H1 (cell line): ENCODE data around the gene NRXN2. TPM values are rescaled to one million over a fixed set of nuclear protein-coding genes. Genes with fewer than 3 reads are reported as not detected.
A peak's percentile ranks its signal among the peaks of the same experiment; 100 is the strongest.

Experiments
- CTCF ChIA-PET: fragments of 300-600 bp; sonication (Branson Sonifier 250); formaldehyde crosslinking; loops from one replicate; lab custom pipeline; 2021; ENCODE audit not compliant: partially characterized antibody; lab: Charles Lee
- POLR2A ChIA-PET: fragments of 300-600 bp; sonication (Branson Sonifier 250); formaldehyde crosslinking; loops from one replicate; lab custom pipeline; 2021; ENCODE audit warnings: inconsistent platforms; ENCODE audit not compliant: partially characterized antibody; lab: Charles Lee
- DNase-seq, 2 experiments: peaks; one replicate each; pipeline versions ENCODE4 v3.0.0 to v3.0.0-alpha.2; 2010 to 2022; ENCODE audit warnings: low spot score in 2 of 2, low read depth in 1 of 2, mixed read lengths in 1 of 2
- FAIRE-seq: peaks from 2 replicates; lab custom pipeline; 2011; peaks lifted over from hg19 to GRCh38; lab: Jason Lieb, UNC
- H2AFZ ChIP-seq: 2 replicates; pipeline ENCODE4 v1.8.1; 2012; ENCODE audit warnings: low read length, inconsistent platforms
- H2AK5ac ChIP-seq: 2 replicates; pipeline ENCODE4 v1.6.1; 2013; ENCODE audit warnings: low read depth, low read length
- H2BK120ac ChIP-seq: replicated peaks from 2 replicates; pipeline ENCODE3; 2013; ENCODE audit warnings: low read depth, low read length, inconsistent platforms
- H2BK12ac ChIP-seq: 2 replicates; pipeline ENCODE4 v1.6.1; 2013; ENCODE audit warnings: low read depth, low read length
- H2BK15ac ChIP-seq: 2 replicates; pipeline ENCODE4 v1.6.1; 2013; ENCODE audit warnings: low read length
- H2BK20ac ChIP-seq: 2 replicates; pipeline ENCODE4 v1.6.1; 2013; ENCODE audit warnings: low read length
- H2BK5ac ChIP-seq: 2 replicates; pipeline ENCODE4 v1.6.1; 2013; ENCODE audit warnings: low read depth, low read length
- H3K14ac ChIP-seq: 2 replicates; pipeline ENCODE4 v1.6.1; 2013; ENCODE audit warnings: inconsistent platforms; ENCODE audit not compliant: insufficient read length
- H3K18ac ChIP-seq: 2 replicates; pipeline ENCODE4 v1.6.1; 2013; ENCODE audit warnings: low read length; ENCODE audit errors: extremely low read depth
- H3K23ac ChIP-seq: 2 replicates; pipeline ENCODE4 v1.6.1; 2013; ENCODE audit warnings: inconsistent platforms; ENCODE audit not compliant: insufficient read length
- H3K23me2 ChIP-seq: 2 replicates; pipeline ENCODE4 v1.6.1; 2013; ENCODE audit warnings: low read depth, low read length
- H3K27ac ChIP-seq: 2 replicates; pipeline ENCODE4 v1.6.1; 2011; ENCODE audit warnings: low read depth, low read length, inconsistent platforms
- H3K27me3 ChIP-seq, 4 experiments: replicated peaks in 1 of 4; 1 replicate in 1 of 4; 2 replicates in 3 of 4; pipeline versions ENCODE4 v1.6.1 to v1.8.1; 2011 to 2013; ENCODE audit warnings: low read length in 3 of 4, mild to moderate bottlenecking in 3 of 4, inconsistent platforms in 2 of 4, mixed read lengths in 2 of 4, moderate library complexity in 1 of 4; ENCODE audit not compliant: control insufficient read depth in 3 of 4, insufficient read depth in 3 of 4; ENCODE audit errors: extremely low read depth in 1 of 4
- H3K36me3 ChIP-seq, 4 experiments: 2 replicates each; pipeline versions ENCODE4 v1.6.1 to v1.8.1; 2011 to 2013; ENCODE audit warnings: mild to moderate bottlenecking in 4 of 4, low read length in 3 of 4, moderate library complexity in 2 of 4, control low read depth in 1 of 4, inconsistent platforms in 1 of 4; ENCODE audit not compliant: insufficient read depth in 4 of 4, control insufficient read depth in 2 of 4
- H3K4ac ChIP-seq: replicated peaks from 2 replicates; pipeline ENCODE3; 2013; ENCODE audit warnings: low read length, low read depth, mixed read lengths, inconsistent platforms; ENCODE audit not compliant: insufficient read length
- H3K4me1 ChIP-seq, 4 experiments: replicated peaks in 1 of 4; 1 replicate in 1 of 4; 2 replicates in 3 of 4; pipeline versions ENCODE4 v1.6.1 to v1.8.1; 2011 to 2013; ENCODE audit warnings: low read length in 3 of 4, inconsistent platforms in 2 of 4, mixed read lengths in 1 of 4; ENCODE audit not compliant: insufficient read depth in 4 of 4, control insufficient read depth in 3 of 4
- H3K4me2 ChIP-seq, 2 experiments: 2 replicates each; pipeline versions ENCODE4 v1.6.1 to v1.8.1; 2011 to 2013; ENCODE audit warnings: low read depth in 2 of 2, low read length in 2 of 2, control low read depth in 1 of 2, inconsistent platforms in 1 of 2, mild to moderate bottlenecking in 1 of 2; ENCODE audit not compliant: insufficient read depth in 1 of 2
- H3K4me3 ChIP-seq, 4 experiments: fragments of 200-600, 300-600 bp in 1 of 4; sonication (generic), shearing (Covaris generic), sonication (Bioruptor Twin) in 1 of 4; 2 replicates each; pipeline versions ENCODE4 v1.5.1 to v1.8.1; 2011 to 2016; ENCODE audit warnings: low read length in 4 of 4, low read depth in 3 of 4, control low read depth in 2 of 4, inconsistent platforms in 2 of 4, mild to moderate bottlenecking in 2 of 4, mixed read lengths in 1 of 4, moderate library complexity in 1 of 4; ENCODE audit not compliant: insufficient read depth in 2 of 4; ENCODE audit errors: extremely low read depth in 1 of 4
- H3K56ac ChIP-seq: replicated peaks from 2 replicates; pipeline ENCODE3; 2013; ENCODE audit warnings: low read depth, mild to moderate bottlenecking, mixed read lengths, low read length, inconsistent platforms; ENCODE audit not compliant: insufficient read length
- H3K79me1 ChIP-seq: 2 replicates; pipeline ENCODE4 v1.6.1; 2013; ENCODE audit warnings: low read depth, low read length, control low read depth
- H3K79me2 ChIP-seq, 2 experiments: 2 replicates each; pipeline versions ENCODE4 v1.6.1 to v1.8.1; 2012 to 2013; ENCODE audit warnings: low read length in 2 of 2, mild to moderate bottlenecking in 2 of 2, inconsistent platforms in 1 of 2; ENCODE audit not compliant: insufficient read depth in 2 of 2, control insufficient read depth in 1 of 2
- H3K9ac ChIP-seq, 4 experiments: replicated peaks in 1 of 4; 1 replicate in 1 of 4; 2 replicates in 3 of 4; pipeline versions ENCODE4 v1.6.1 to v1.8.1; 2011 to 2013; ENCODE audit warnings: low read depth in 3 of 4, low read length in 3 of 4, control low read depth in 2 of 4, mild to moderate bottlenecking in 2 of 4, moderate library complexity in 2 of 4, inconsistent platforms in 1 of 4; ENCODE audit errors: extremely low read depth in 1 of 4
- H3K9me3 ChIP-seq, 2 experiments: 2 replicates each; pipeline versions ENCODE4 v1.6.1 to v1.8.1; 2012 to 2013; ENCODE audit warnings: mild to moderate bottlenecking in 2 of 2, moderate library complexity in 2 of 2, control low read depth in 1 of 2, inconsistent platforms in 1 of 2, low read depth in 1 of 2, low read length in 1 of 2, mixed read lengths in 1 of 2; ENCODE audit not compliant: insufficient read depth in 2 of 2
- H4K20me1 ChIP-seq, 2 experiments: replicated peaks in 1 of 2; 2 replicates each; pipeline versions ENCODE3 to v1.8.1; 2011 to 2013; ENCODE audit warnings: inconsistent platforms in 2 of 2, low read length in 2 of 2, mild to moderate bottlenecking in 1 of 2; ENCODE audit not compliant: insufficient read depth in 2 of 2, control insufficient read depth in 1 of 2
- H4K5ac ChIP-seq: 2 replicates; pipeline ENCODE4 v1.6.1; 2013; ENCODE audit warnings: low read length, low read depth, mixed read lengths, inconsistent platforms; ENCODE audit not compliant: insufficient read length
- H4K8ac ChIP-seq: 2 replicates; pipeline ENCODE4 v1.8.0; 2013; ENCODE audit warnings: mild to moderate bottlenecking, moderate library complexity, low read length, inconsistent platforms; ENCODE audit not compliant: insufficient read depth; ENCODE audit errors: extremely low read depth
- H4K91ac ChIP-seq: replicated peaks from 2 replicates; pipeline ENCODE3; 2013; ENCODE audit warnings: low read length, mixed read lengths, inconsistent platforms; ENCODE audit not compliant: insufficient read length
- CTBP2 ChIP-seq: IDR thresholded peaks from 2 replicates; pipeline ENCODE4 v1.7.0; 2011; ENCODE audit warnings: borderline replicate concordance, mild to moderate bottlenecking, moderate library complexity, mixed read lengths, low read length; ENCODE audit not compliant: insufficient read depth, insufficient read length
- HDAC6 ChIP-seq: IDR thresholded peaks from one replicate; pipeline ENCODE4 v1.7.1; 2012; ENCODE audit warnings: low read depth, mild to moderate bottlenecking, inconsistent platforms, low read length, moderate library complexity
- JUND ChIP-seq: IDR thresholded peaks from 2 replicates; pipeline ENCODE4 v1.6.1; 2011; ENCODE audit warnings: mild to moderate bottlenecking, improper control_type of control experiment, low read length
- KDM1A ChIP-seq: fragments of 200-600, 300-600 bp; sonication (generic); IDR thresholded peaks from 2 replicates; pipeline ENCODE4 v1.7.1; 2016; ENCODE audit warnings: mild to moderate bottlenecking, low read length, borderline replicate concordance
- MAFK ChIP-seq: IDR thresholded peaks from 2 replicates; pipeline ENCODE4 v1.6.1; 2012; ENCODE audit warnings: low read depth, mild to moderate bottlenecking, improper control_type of control experiment, low read length
- RNF2 ChIP-seq: fragments of 200-900, 300-1000 bp; sonication (generic); IDR thresholded peaks from 2 replicates; pipeline ENCODE4 v1.7.1; 2016; ENCODE audit warnings: borderline replicate concordance, low read depth, mild to moderate bottlenecking, antibody characterized with exemption, low read length; ENCODE audit not compliant: poor library complexity, severe bottlenecking; ENCODE audit errors: missing control alignments
- SIX5 ChIP-seq: IDR thresholded peaks from 2 replicates; pipeline ENCODE4 v1.6.1; 2011; ENCODE audit warnings: mild to moderate bottlenecking, low read depth, low read length
- TEAD4 ChIP-seq: IDR thresholded peaks from 2 replicates; pipeline ENCODE4 v1.6.1; 2012; ENCODE audit warnings: low read depth, low read length, inconsistent platforms, mixed read lengths
- WGBS, 2 experiments: shearing (Covaris generic) in 1 of 2; methylation state at CpG; one replicate each; pipeline versions ENCODE4 v1.1.6 to v1.1.7; 2013 to 2015; ENCODE audit warnings: low lambda C conversion rate in 2 of 2, mixed read lengths in 2 of 2, inconsistent platforms in 1 of 2, low coverage in 1 of 2, missing lambda C conversion rate in 1 of 2; ENCODE audit not compliant: insufficient replicate concordance in 2 of 2, insufficient coverage in 1 of 2, insufficient read length in 1 of 2; ENCODE audit errors: extremely low coverage in 1 of 2, missing lambda C conversion rate in 1 of 2; 5-methylcytosine and 5-hydroxymethylcytosine counted together
- polyA plus RNA-seq, 7 experiments: library from polyadenylated mRNA; depleted of rRNA in 3 of 7; stranded (reverse) in 5 of 7; unstranded in 2 of 7; fragments of >200 nt in 5 of 7; fragments of 200-250 nt in 2 of 7; gene quantifications; 1 replicate in 5 of 7; 2 replicates in 1 of 7; 4 replicates in 1 of 7; pipeline versions ENCODE4 v1.2.1 to v1.2.3, GENCODE V29; 2011 to 2013; ENCODE audit warnings: missing spikeins in 2 of 7, mixed read lengths in 2 of 7
- total RNA-seq: library from RNA; stranded (reverse); fragmentation: NEBNext Ultra II Directional; extraction: Animal tissue kit (Norgen Biotek cat#: 25700); gene quantifications from 2 replicates; pipeline ENCODE4 v1.2.1, GENCODE V29; 2021
- TF ChIP-seq, protein P1 (sequence below): IDR thresholded peaks from 2 replicates; pipeline ENCODE4 v1.6.1; 2011; ENCODE audit warnings: low read depth, mild to moderate bottlenecking, low read length; ENCODE audit not compliant: insufficient read depth
- TF ChIP-seq, protein P2 (sequence below): IDR thresholded peaks from 2 replicates; pipeline ENCODE4 v1.6.1; 2012; ENCODE audit warnings: inconsistent platforms
- TF ChIP-seq, protein P3 (sequence below): IDR thresholded peaks from 2 replicates; pipeline ENCODE4 v1.6.1; 2011; ENCODE audit warnings: low read length, improper control_type of control experiment

The NRXN2 gene
- total and polyA plus RNA-seq, 2 of the 8 experiments (the other 6 are each of a cell fraction or from before 2014, with no cell fraction given), result 1.3 to 11.5 TPM

DNA sequence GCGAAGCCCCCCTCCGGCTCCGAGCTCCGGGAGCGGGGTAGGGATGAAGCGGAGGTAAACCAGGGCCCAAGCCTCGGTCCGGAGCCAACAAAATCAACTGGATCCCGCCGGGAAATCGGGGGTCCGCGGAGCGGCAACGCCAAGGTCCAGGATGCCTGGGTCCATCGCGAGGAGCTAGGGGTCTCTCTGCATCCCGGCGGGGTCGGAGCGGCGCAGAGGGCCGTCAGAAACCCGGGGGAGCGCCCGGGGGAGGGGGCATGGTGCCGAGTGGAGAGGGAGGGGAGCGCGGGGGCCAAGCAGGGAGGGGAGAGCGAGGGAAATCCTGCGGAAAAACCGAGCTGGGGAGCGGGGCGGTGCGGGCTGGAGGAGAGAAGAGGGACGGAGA lies 80.1 kb downstream of the NRXN2 start:
- Histone ChIP-seq H2BK15ac (no peak overlapping the region), H4K8ac (no peak overlapping the region), H3K36me3 (peaks cover 0 to 6% (median 0%) of the 10 kb centered on the region in 4 experiments; a peak in 1 of 8 replicates), H2BK5ac (no peak overlapping the region), H2BK120ac (no peak overlapping the region), H3K4me2 (peak overlapping the region; percentile 70 to 94), H3K27me3 (peaks cover 42 to 73% (median 67%) of the 10 kb centered on the region in 4 experiments), H3K4me3 (peak overlapping the region; percentile 29 to 73 (median 42); a peak in 7 of 8 replicates), H2AK5ac (no peak overlapping the region), H3K18ac (peak overlapping the region; percentile 71), H3K79me1 (no peaks in the 10 kb centered on the region), H3K4me1 (peaks cover 4 to 24% (median 12%) of the 10 kb centered on the region in 4 experiments), H3K23ac (no peak overlapping the region)
- CTCF ChIA-PET, result interaction anchor here (0.8 to 15.7 kb wide), 9 partner anchors 9 to 272 kb away, joined by 3 to 201 read pairs (median 5); no protein-coding TSS in a partner anchor
- TF ChIP-seq, protein P1, sequence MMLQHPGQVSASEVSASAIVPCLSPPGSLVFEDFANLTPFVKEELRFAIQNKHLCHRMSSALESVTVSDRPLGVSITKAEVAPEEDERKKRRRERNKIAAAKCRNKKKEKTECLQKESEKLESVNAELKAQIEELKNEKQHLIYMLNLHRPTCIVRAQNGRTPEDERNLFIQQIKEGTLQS, result no peak
- TF ChIP-seq KDM1A, result no peak
- no peak for TF ChIP-seq MAFK
- TF ChIP-seq JUND, result no peak
- TF ChIP-seq, protein P2, sequence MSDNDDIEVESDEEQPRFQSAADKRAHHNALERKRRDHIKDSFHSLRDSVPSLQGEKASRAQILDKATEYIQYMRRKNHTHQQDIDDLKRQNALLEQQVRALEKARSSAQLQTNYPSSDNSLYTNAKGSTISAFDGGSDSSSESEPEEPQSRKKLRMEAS, result no peak
- TF ChIP-seq, protein P3, sequence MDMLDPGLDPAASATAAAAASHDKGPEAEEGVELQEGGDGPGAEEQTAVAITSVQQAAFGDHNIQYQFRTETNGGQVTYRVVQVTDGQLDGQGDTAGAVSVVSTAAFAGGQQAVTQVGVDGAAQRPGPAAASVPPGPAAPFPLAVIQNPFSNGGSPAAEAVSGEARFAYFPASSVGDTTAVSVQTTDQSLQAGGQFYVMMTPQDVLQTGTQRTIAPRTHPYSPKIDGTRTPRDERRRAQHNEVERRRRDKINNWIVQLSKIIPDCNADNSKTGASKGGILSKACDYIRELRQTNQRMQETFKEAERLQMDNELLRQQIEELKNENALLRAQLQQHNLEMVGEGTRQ, result no peak
- TF ChIP-seq TEAD4, result no peak
- TF ChIP-seq CTBP2, result no peak
- TF ChIP-seq RNF2, result no peak
- TF ChIP-seq SIX5, result no peak
- TF ChIP-seq HDAC6, result no peak
- TF ChIP-seq, all 59 proteins: peak for 0
- no peak overlapping the region for H3K14ac ChIP-seq
- H3K27ac ChIP-seq, result no peak overlapping the region
- FAIRE-seq (no peak), DNase-seq (no peak)
- no peak overlapping the region for H4K91ac ChIP-seq
- POLR2A ChIA-PET, result interaction anchor here (0.6 to 1.6 kb wide), 2 partner anchors 10 to 429 kb away, joined by 3 to 5 read pairs; no protein-coding TSS in a partner anchor
- no peak overlapping the region for H3K9ac ChIP-seq
- no peak overlapping the region for H4K5ac ChIP-seq
- H3K79me2 ChIP-seq, result no peaks in the 10 kb centered on the region
- H3K23me2 ChIP-seq, result peaks cover 23% of the 10 kb centered on the region
- no peak overlapping the region for H2AFZ ChIP-seq
- peaks cover 2 to 9% of the 10 kb centered on the region in 2 experiments for H4K20me1 ChIP-seq
- H2BK20ac ChIP-seq, result no peak overlapping the region
- H2BK12ac ChIP-seq, result no peak overlapping the region
- no peak overlapping the region for H3K4ac ChIP-seq
- no peak overlapping the region for H3K56ac ChIP-seq
- no peaks in the 10 kb centered on the region; a peak in 1 of 4 replicates for H3K9me3 ChIP-seq
- WGBS, 2 experiments, result 0% methylated on average over 3 of the region's 36 CpGs; no CpG with 5 or more reads in 1 of the 2 experiments
